Measurements from ENCODE around the gene B4GALNT1. TPM values are rescaled to one million over a fixed set of nuclear protein-coding genes. Genes with fewer than 3 reads are reported as not detected.
"Not testable (repeated sequence)": the region's sequence is repeated elsewhere in the genome, so short reads cannot be mapped to it uniquely, and the experiment has no call there.

B4GALNT1 gene
- total and polyA plus RNA-seq, 11 donors: 1.9 to 8.8 (median 5.7) TPM

GRCh38 chr12:57672801-57673200 is 39.8 kb upstream of the B4GALNT1 start:
- no peaks in the 10 kb centered on the region for H3K27me3 ChIP-seq
- TF ChIP-seq POLR2A (IDR thresholded peaks at IDR 0.05) (no peak), CTCF (IDR thresholded peaks at IDR 0.05) (no peak)
- intact Hi-C loops (cut with DNase I): no loop called here
- no peaks in the 10 kb centered on the region for H3K36me3 ChIP-seq
- no peak for DNase-seq
- ATAC-seq: no peak
- WGBS, 4 donors: 75 to 80% (median 77%) methylated on average over 6 of the region's 6 CpGs
- no peaks in the 10 kb centered on the region for H3K4me1 ChIP-seq
- H3K27ac ChIP-seq: no peak overlapping the region
- no peak overlapping the region for H3K4me3 ChIP-seq
- H3K9me3 ChIP-seq: no peaks in the 10 kb centered on the region

- H3K9me3 ChIP-seq; H3K4me1 ChIP-seq; ATAC-seq; intact Hi-C loops (cut with DNase I); H3K36me3 ChIP-seq; DNase-seq; H3K27ac ChIP-seq; H3K4me3 ChIP-seq; H3K27me3 ChIP-seq: not testable (repeated sequence)
- WGBS, 4 donors: 82 to 87% (median 85%) methylated on average over 3 of the region's 3 CpGs
Measured at GRCh38 chr12:57671811-57672210, 38.8 kb upstream of the B4GALNT1 start.

- DNase-seq; ATAC-seq; intact Hi-C loops (cut with DNase I); H3K27ac ChIP-seq; H3K27me3 ChIP-seq; H3K9me3 ChIP-seq; H3K36me3 ChIP-seq; H3K4me3 ChIP-seq; H3K4me1 ChIP-seq: not testable (repeated sequence)
- WGBS, 4 donors: 83 to 89% (median 84%) methylated on average over 10 of the region's 10 CpGs
Measured at GRCh38 chr12:57669691-57670090, 36.7 kb upstream of the B4GALNT1 start.

GRCh38 chr12:57666897-57667296 is 33.9 kb upstream of the B4GALNT1 start:
- DNase-seq (no peak), ATAC-seq (no peak)
- Histone ChIP-seq H3K4me3 (no peak overlapping the region), H3K27ac (no peak overlapping the region), H3K36me3 (no peaks in the 10 kb centered on the region), H3K4me1 (no peaks in the 10 kb centered on the region), H3K9me3 (no peaks in the 10 kb centered on the region), H3K27me3 (no peaks in the 10 kb centered on the region)
- 74 to 80% (median 77%) methylated on average over 5 of the region's 5 CpGs for WGBS, 4 donors
- TF ChIP-seq POLR2A (IDR thresholded peaks at IDR 0.05): no peak
- TF ChIP-seq CTCF (IDR thresholded peaks at IDR 0.05): no peak
- intact Hi-C loops (cut with DNase I): no loop called here

GRCh38 chr12:57665066-57665820 is 32.2 kb upstream of the B4GALNT1 start:
- H3K4me3 ChIP-seq; H3K27me3 ChIP-seq; DNase-seq; ATAC-seq; H3K9me3 ChIP-seq; H3K27ac ChIP-seq; intact Hi-C loops (cut with DNase I); H3K4me1 ChIP-seq; H3K36me3 ChIP-seq: not testable (repeated sequence)
- 78 to 87% (median 86%) methylated on average over 14 to 34 of the region's 34 CpGs for WGBS, 4 donors

- H3K9me3 ChIP-seq: peaks cover 0 to 3% (median 0%) of the 10 kb centered on the region in 12 donors
- TF ChIP-seq CTCF (IDR thresholded peaks at IDR 0.05) (no peak), POLR2A (IDR thresholded peaks at IDR 0.05) (no peak)
- intact Hi-C loops (cut with DNase I): no loop called here
- H3K27ac ChIP-seq: no peak overlapping the region
- H3K27me3 ChIP-seq: no peaks in the 10 kb centered on the region
- no peak for DNase-seq
- no peak overlapping the region for H3K4me3 ChIP-seq
- no peaks in the 10 kb centered on the region for H3K4me1 ChIP-seq
- H3K36me3 ChIP-seq: no peaks in the 10 kb centered on the region
- no peak for ATAC-seq
- WGBS, 4 donors: 83 to 91% (median 88%) methylated on average over 4 of the region's 4 CpGs
Measured at GRCh38 chr12:57661376-57661775, 28.4 kb upstream of the B4GALNT1 start.
